ENCODE data around the gene QRFPR. TPM values are rescaled to one million over a fixed set of nuclear protein-coding genes. Genes with fewer than 3 reads are reported as not detected.

QRFPR gene
- total and polyA plus RNA-seq, 11 donors: 0.49 to 6.5 (median 3.0) TPM

DNA sequence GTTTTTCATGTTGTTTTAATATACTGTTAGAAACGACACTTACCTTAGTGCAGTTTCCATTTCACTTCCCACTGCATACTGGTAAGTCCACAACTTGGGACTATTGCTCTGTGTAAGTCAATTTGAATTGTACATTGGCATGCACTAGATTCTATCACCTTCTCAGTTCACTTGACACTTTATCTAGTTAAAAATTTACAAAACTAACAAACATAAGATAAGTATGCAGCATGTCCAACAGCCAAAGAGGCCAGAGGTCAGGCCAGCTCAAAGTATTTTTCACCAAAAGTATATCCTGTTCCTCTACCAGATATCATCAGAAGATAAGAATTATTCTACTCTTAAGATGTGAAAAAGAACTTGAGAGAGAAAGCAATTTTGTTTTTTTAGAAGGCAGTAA lies 75.9 kb downstream of the QRFPR start:
- WGBS, 4 donors: 83 to 87% (median 86%) methylated on average over 1 of the region's 1 CpG

DNA sequence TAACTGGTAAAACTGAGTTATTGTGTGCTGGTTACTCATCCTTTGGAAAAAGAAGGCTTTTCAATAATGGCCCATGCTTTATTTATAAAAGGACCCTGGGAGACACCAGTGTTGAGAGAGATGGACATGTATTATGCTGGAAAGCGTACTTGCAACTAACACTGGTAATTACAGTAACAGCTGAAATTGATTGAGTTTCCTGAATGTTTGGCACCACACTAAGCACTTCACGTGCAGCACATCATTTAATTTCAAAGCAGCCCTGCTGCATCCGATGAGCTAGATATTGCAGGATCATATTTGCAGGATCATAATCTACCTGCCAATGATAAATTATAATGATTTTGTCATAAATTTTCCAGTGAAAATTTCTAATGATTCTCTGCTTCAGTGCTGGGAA lies 81.5 kb downstream of the QRFPR start:
- intact Hi-C loops (cut with DNase I): no loop called here
- Histone ChIP-seq H3K27ac (no peak overlapping the region), H3K4me1 (no peaks in the 10 kb centered on the region), H3K4me3 (no peak overlapping the region), H3K9me3 (no peaks in the 10 kb centered on the region), H3K27me3 (no peaks in the 10 kb centered on the region), H3K36me3 (no peaks in the 10 kb centered on the region)
- WGBS, 4 donors: 58 to 76% (median 66%) methylated on average over 3 of the region's 3 CpGs
- DNase-seq (no peak), ATAC-seq (no peak)
- no peak for TF ChIP-seq POLR2A (IDR thresholded peaks at IDR 0.05)
- TF ChIP-seq, protein P1, sequence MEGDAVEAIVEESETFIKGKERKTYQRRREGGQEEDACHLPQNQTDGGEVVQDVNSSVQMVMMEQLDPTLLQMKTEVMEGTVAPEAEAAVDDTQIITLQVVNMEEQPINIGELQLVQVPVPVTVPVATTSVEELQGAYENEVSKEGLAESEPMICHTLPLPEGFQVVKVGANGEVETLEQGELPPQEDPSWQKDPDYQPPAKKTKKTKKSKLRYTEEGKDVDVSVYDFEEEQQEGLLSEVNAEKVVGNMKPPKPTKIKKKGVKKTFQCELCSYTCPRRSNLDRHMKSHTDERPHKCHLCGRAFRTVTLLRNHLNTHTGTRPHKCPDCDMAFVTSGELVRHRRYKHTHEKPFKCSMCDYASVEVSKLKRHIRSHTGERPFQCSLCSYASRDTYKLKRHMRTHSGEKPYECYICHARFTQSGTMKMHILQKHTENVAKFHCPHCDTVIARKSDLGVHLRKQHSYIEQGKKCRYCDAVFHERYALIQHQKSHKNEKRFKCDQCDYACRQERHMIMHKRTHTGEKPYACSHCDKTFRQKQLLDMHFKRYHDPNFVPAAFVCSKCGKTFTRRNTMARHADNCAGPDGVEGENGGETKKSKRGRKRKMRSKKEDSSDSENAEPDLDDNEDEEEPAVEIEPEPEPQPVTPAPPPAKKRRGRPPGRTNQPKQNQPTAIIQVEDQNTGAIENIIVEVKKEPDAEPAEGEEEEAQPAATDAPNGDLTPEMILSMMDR (IDR thresholded peaks at IDR 0.05): no peak

More for the DNA sequence above, 75.9 kb downstream of the QRFPR start:
- intact Hi-C loops (cut with DNase I): no loop called here
- Histone ChIP-seq H3K27ac (no peak overlapping the region), H3K36me3 (no peaks in the 10 kb centered on the region), H3K4me1 (no peaks in the 10 kb centered on the region), H3K4me3 (no peak overlapping the region), H3K9me3 (no peaks in the 10 kb centered on the region), H3K27me3 (no peaks in the 10 kb centered on the region)
- TF ChIP-seq, protein P1 (IDR thresholded peaks at IDR 0.05): no peak
- TF ChIP-seq POLR2A (IDR thresholded peaks at IDR 0.05): no peak
- DNase-seq (no peak), ATAC-seq (no peak)

DNA sequence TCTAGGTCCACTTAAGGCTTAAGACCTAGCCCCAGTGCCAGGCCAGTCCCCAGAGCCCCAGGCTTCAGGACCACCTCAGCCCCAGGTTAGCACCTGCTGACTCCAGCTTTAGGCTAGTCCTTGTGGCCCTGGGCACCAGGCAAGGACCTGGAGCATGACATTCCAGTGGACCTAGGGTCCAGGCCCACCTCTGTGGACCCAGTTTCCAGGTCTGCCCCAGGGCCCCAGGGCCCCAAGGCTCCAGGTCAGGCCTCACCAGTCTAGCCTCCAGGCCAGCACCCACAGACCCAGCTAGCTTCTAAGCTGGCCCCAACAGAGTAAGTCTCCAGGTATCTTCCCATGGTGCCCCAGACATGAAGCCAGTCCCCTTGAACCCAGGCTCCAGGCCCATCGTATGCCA lies 97.5 kb downstream of the QRFPR start:
- Histone ChIP-seq H3K27ac (no peak overlapping the region), H3K4me1 (no peaks in the 10 kb centered on the region), H3K27me3 (peaks cover 0 to 7% (median 0%) of the 10 kb centered on the region in 9 donors), H3K9me3 (peaks cover 0 to 20% (median 0%) of the 10 kb centered on the region in 12 donors), H3K36me3 (no peaks in the 10 kb centered on the region), H3K4me3 (no peak overlapping the region)
- ATAC-seq (peak in 1 of 4 donors; percentile 18), DNase-seq (no peak)
- intact Hi-C loops (cut with DNase I): no loop called here
- WGBS, 4 donors: 80 to 91% (median 90%) methylated on average over 1 of the region's 1 CpG
- TF ChIP-seq POLR2A (IDR thresholded peaks at IDR 0.05): no peak
- TF ChIP-seq, protein P1 (IDR thresholded peaks at IDR 0.05): no peak

DNA sequence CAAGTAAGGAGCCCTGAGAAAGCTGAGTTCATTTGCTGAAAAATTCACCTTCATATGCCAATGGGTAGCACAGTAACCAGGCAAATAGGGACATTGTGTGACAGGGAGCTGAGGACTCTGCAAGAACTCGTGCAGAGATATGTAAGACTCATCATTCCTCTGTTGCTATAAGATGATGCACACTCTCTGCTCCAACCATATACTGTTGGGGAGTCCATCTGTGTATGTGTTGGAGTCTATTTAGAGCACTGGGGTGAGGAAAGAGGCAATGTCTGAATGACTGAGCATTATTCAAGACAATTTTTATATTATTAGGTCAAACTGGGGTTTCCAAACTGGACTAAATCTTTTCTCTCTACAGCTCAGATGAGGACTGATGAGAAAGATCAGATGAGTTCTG lies 100.4 kb downstream of the QRFPR start:
- intact Hi-C loops (cut with DNase I): no loop called here
- peaks cover 0 to 7% (median 0%) of the 10 kb centered on the region in 9 donors for H3K27me3 ChIP-seq
- DNase-seq: no peak
- H3K4me3 ChIP-seq: no peak overlapping the region
- 60 to 77% (median 74%) methylated on average over 1 of the region's 1 CpG for WGBS, 4 donors
- no peaks in the 10 kb centered on the region for H3K36me3 ChIP-seq
- TF ChIP-seq, protein P1 (IDR thresholded peaks at IDR 0.05): no peak
- no peak for ATAC-seq
- no peaks in the 10 kb centered on the region for H3K4me1 ChIP-seq
- H3K27ac ChIP-seq: no peak overlapping the region
- peaks cover 0 to 5% (median 0%) of the 10 kb centered on the region in 12 donors for H3K9me3 ChIP-seq

Measured in heart left ventricle (tissue), 16 donors.